H1 (cell line): ENCODE results near the gene WDR5. TPM values are rescaled to one million over a fixed set of nuclear protein-coding genes. Genes with fewer than 3 reads are reported as not detected.

Experiments
- ATF3 ChIP-seq: IDR thresholded peaks from 2 replicates; pipeline ENCODE4 v1.6.1; 2011; ENCODE audit warnings: low read depth, mild to moderate bottlenecking, low read length; ENCODE audit not compliant: insufficient read depth
- GTF2F1 ChIP-seq: IDR thresholded peaks from 2 replicates; pipeline ENCODE4 v1.6.1; 2012; ENCODE audit warnings: low read depth, low read length, improper control_type of control experiment, borderline replicate concordance
- KDM1A ChIP-seq: fragments of 200-600, 300-600 bp; sonication (generic); IDR thresholded peaks from 2 replicates; pipeline ENCODE4 v1.7.1; 2016; ENCODE audit warnings: mild to moderate bottlenecking, low read length, borderline replicate concordance
- SAP30 ChIP-seq: fragments of 300-600 bp; sonication (generic); IDR thresholded peaks from 2 replicates; pipeline ENCODE4 v1.7.1; 2012; ENCODE audit warnings: low read length, moderate library complexity, mild to moderate bottlenecking, inconsistent platforms; ENCODE audit not compliant: insufficient read depth, insufficient replicate concordance
- SIRT6 ChIP-seq: IDR thresholded peaks from one replicate; pipeline ENCODE4 v1.7.1; 2012; ENCODE audit warnings: low read length, inconsistent platforms
- TBP ChIP-seq: IDR thresholded peaks from 2 replicates; pipeline ENCODE4 v1.6.1; 2011; ENCODE audit warnings: low read depth, low read length, improper control_type of control experiment
- polyA plus RNA-seq, 7 experiments: library from polyadenylated mRNA; depleted of rRNA in 3 of 7; stranded (reverse) in 5 of 7; unstranded in 2 of 7; fragments of >200 nt in 5 of 7; fragments of 200-250 nt in 2 of 7; gene quantifications; 1 replicate in 5 of 7; 2 replicates in 1 of 7; 4 replicates in 1 of 7; pipeline versions ENCODE4 v1.2.1 to v1.2.3, GENCODE V29; 2011 to 2013; ENCODE audit warnings: missing spikeins in 2 of 7, mixed read lengths in 2 of 7
- total RNA-seq: library from RNA; stranded (reverse); fragmentation: NEBNext Ultra II Directional; extraction: Animal tissue kit (Norgen Biotek cat#: 25700); gene quantifications from 2 replicates; pipeline ENCODE4 v1.2.1, GENCODE V29; 2021

Gene WDR5
- total and polyA plus RNA-seq, 2 of the 8 experiments (the other 6 are each of a cell fraction or from before 2014, with no cell fraction given), result 38.4 to 68.1 TPM

- TF ChIP-seq SAP30, result no peak
- no peak for TF ChIP-seq ATF3
- no peak for TF ChIP-seq SIRT6
- TF ChIP-seq KDM1A, result no peak
- TF ChIP-seq GTF2F1, result no peak
- no peak for TF ChIP-seq TBP
Measured at GRCh38 chr9:134176599-134176968, 40.7 kb downstream of the WDR5 start (continued).
